Measurements from ENCODE around the gene FN1.

Gene FN1

GRCh38 chr2:215431290-215431689 is 4.6 kb downstream of the FN1 start:
- TF ChIP-seq ZBTB21 (tag by site-specific recombination; IDR thresholded peaks at IDR 0.05) (no peak), ZSCAN5A (tag by site-specific recombination; IDR thresholded peaks at IDR 0.05) (no peak), ELK4 (IDR thresholded peaks at IDR 0.05; ENCODE audit: borderline replicate concordance, low read depth, low read length) (no peak), MYNN (tag by site-specific recombination; IDR thresholded peaks at IDR 0.05; ENCODE audit: borderline replicate concordance) (no peak), ZNF350 (tag by site-specific recombination; IDR thresholded peaks at IDR 0.05) (no peak), ZNF10 (tag by site-specific recombination; IDR thresholded peaks at IDR 0.05) (no peak), GFI1B (tag by site-specific recombination; IDR thresholded peaks at IDR 0.05) (no peak), ZNF600 (tag by site-specific recombination; IDR thresholded peaks at IDR 0.05) (no peak), ZNF174 (tag by site-specific recombination; IDR thresholded peaks at IDR 0.05) (no peak), ZNF521 (tag by site-specific recombination; IDR thresholded peaks at IDR 0.05) (no peak), ZNF169 (tag by site-specific recombination; IDR thresholded peaks at IDR 0.05) (no peak), ZBTB44 (tag by site-specific recombination; IDR thresholded peaks at IDR 0.05) (no peak), GLIS2 (tag by site-specific recombination; IDR thresholded peaks at IDR 0.05) (no peak), REPIN1 (tag by site-specific recombination; IDR thresholded peaks at IDR 0.05; ENCODE audit: low read depth) (no peak)
- TF ChIP-seq, protein P1, sequence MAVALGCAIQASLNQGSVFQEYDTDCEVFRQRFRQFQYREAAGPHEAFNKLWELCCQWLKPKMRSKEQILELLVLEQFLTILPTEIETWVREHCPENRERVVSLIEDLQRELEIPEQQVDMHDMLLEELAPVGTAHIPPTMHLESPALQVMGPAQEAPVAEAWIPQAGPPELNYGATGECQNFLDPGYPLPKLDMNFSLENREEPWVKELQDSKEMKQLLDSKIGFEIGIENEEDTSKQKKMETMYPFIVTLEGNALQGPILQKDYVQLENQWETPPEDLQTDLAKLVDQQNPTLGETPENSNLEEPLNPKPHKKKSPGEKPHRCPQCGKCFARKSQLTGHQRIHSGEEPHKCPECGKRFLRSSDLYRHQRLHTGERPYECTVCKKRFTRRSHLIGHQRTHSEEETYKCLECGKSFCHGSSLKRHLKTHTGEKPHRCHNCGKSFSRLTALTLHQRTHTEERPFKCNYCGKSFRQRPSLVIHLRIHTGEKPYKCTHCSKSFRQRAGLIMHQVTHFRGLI (tag by site-specific recombination; IDR thresholded peaks at IDR 0.05): no peak
- TF ChIP-seq, protein P2, sequence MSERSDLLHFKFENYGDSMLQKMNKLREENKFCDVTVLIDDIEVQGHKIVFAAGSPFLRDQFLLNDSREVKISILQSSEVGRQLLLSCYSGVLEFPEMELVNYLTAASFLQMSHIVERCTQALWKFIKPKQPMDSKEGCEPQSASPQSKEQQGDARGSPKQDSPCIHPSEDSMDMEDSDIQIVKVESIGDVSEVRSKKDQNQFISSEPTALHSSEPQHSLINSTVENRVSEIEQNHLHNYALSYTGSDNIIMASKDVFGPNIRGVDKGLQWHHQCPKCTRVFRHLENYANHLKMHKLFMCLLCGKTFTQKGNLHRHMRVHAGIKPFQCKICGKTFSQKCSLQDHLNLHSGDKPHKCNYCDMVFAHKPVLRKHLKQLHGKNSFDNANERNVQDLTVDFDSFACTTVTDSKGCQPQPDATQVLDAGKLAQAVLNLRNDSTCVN (tag by site-specific recombination; optimal IDR thresholded peaks at IDR 0.05): no peak
- TF ChIP-seq, protein P3, sequence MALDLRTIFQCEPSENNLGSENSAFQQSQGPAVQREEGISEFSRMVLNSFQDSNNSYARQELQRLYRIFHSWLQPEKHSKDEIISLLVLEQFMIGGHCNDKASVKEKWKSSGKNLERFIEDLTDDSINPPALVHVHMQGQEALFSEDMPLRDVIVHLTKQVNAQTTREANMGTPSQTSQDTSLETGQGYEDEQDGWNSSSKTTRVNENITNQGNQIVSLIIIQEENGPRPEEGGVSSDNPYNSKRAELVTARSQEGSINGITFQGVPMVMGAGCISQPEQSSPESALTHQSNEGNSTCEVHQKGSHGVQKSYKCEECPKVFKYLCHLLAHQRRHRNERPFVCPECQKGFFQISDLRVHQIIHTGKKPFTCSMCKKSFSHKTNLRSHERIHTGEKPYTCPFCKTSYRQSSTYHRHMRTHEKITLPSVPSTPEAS (tag by site-specific recombination; IDR thresholded peaks at IDR 0.05): no peak
- H3K27ac ChIP-seq (ENCODE audit: extremely low read depth, low read depth, low read length): no peak overlapping the region
- 0 out of 2 replicates have a peak, but pooled peaks cover 3% of the 10 kb centered on the region for H3K4me1 ChIP-seq (ENCODE audit: control insufficient read depth, insufficient read depth, low read length)
- peaks cover 20 to 56% of the 10 kb centered on the region in 2 experiments for H3K36me3 ChIP-seq (ENCODE audit: control insufficient read depth in 2 of 2, insufficient read depth in 1 of 2, low read length in 2 of 2)
- no peak overlapping the region for H3K4me3 ChIP-seq (ENCODE audit: low read depth, low read length)
- H3K9me3 ChIP-seq (ENCODE audit: control insufficient read depth, insufficient read depth, low read depth, low read length): no peaks in the 10 kb centered on the region
- ChIA-PET CTCF (no interaction called here), POLR2A (interaction anchor here (1.2 kb wide), 1 partner anchor 188 kb away, joined by 4 read pairs; no protein-coding TSS in a partner anchor)
